Stimulated activated naive CD4-positive, alpha-beta T cell (primary cell): ENCODE measurements around the gene GPR179.

Experiments
- DNase-seq, 6 experiments: peaks; one replicate each; lab custom pipeline; 2025; lab: John Stamatoyannopoulos, UW

Gene GPR179

GRCh38 chr17:38343608-38344419, at the start of gene GPR179:
TSS of gene GPR179 (minus strand) at chr17:38343956. CDS start at chr17:38343789, 167 bp downstream.
- no peak for DNase-seq

GRCh38 chr17:38379448-38379847, 35.7 kb upstream of the GPR179 start:
- no peak for DNase-seq

GRCh38 chr17:38369124-38369886, 25.5 kb upstream of the GPR179 start:
- DNase-seq: no peak

GRCh38 chr17:38364741-38365140, 21.0 kb upstream of the GPR179 start:
- no peak for DNase-seq

DNA sequence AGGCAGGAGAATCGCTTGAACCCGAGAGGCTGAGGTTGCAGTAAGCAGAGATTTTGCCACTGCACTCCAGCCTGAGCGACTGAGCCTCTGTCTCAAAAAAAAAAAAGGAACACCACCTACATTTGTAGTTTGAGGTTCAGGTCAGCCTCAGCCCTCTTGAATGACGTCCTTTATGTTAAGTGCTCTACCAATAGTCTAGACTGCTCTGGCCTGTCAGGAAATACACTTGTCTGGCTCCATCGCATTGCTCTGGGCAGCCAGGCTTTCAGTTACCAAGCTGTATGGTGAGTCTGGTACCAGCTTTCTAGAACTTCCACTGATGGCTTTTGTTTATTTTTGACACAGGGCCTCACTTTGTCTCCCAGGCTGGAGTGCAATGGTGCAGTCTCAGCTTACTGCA, 19.3 kb upstream of the GPR179 start:
- no peak for DNase-seq

GRCh38 chr17:38361694-38362465, 18.1 kb upstream of the GPR179 start:
- no peak for DNase-seq

DNA sequence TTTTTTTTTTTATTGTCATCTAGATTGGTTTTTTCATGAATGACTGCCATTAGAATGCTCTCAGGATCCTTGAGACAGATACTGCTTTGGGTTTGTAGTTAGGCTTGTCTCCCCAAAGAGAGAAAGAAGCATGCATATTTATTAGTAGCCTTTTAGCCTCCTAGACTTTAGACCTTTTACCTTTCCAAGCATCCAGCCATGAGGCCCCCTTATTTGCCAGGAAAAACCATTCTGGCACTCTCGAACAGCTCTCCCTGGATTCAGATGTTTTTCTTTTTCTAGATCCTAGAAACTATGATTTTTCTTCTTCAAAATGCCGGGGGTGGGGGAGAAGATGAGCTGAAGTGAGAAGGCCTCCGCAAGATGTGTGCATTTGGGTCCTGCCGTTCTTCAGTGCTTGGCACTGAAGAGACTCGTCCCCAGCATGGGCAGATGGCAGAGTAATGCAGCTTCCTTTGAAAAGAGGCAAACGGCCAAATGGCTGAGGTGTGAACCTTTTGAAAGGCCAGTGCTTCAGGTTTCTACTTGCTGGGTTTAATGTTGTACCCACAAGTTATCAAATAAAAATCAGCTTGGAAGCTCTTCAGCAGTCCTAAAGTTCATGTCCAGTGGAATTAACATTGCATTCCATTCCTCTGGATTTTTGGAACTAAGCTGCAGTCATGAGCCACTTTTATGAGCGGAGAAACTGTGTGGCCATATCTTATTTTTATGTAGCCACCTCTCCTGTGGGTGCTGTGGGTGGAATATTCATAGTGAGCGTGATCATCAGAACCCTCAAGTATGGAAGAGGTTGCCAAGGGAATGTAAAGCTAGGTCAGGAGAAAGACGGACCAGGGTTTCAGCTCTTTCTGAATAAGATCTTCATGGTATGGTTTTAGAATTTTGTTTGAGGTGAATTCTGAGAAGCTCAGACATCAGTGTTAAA, 15.1 kb upstream of the GPR179 start:
- DNase-seq: no peak

DNA sequence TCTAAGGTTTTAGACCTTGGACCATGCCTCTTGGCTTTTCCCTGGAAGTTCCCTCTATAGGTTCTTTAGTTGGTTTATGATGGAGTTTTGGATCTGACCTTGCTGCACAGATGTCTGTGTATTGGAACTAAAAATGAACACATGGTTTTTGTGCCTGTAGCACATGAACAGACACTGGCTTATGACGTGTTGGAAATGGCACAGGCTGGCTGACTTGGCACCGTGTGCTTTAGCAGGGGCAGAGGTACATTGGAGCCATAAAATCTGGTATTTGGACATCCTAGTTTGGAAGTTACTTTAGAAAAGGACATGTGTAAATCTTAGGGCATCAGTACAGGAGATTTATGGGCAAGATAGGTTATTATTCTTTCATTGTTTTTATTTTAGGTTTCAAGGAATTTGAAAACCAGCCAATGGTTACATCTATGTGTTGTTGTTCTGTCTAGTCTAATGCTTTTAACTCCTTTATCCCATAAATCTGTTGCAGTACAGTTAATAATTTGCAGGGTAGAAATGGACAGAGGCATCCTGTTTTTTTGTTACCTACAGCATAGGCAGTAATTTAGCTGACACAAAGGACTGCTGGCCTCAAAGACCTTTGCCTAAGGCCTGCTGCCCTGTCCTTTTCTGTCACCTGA, 13.8 kb upstream of the GPR179 start:
- DNase-seq: no peak

GRCh38 chr17:38355251-38355650, 11.5 kb upstream of the GPR179 start:
- DNase-seq: no peak

- no peak for DNase-seq
These were observed 10.7 kb upstream of the GPR179 start for GRCh38 chr17:38354466-38354865.

DNA sequence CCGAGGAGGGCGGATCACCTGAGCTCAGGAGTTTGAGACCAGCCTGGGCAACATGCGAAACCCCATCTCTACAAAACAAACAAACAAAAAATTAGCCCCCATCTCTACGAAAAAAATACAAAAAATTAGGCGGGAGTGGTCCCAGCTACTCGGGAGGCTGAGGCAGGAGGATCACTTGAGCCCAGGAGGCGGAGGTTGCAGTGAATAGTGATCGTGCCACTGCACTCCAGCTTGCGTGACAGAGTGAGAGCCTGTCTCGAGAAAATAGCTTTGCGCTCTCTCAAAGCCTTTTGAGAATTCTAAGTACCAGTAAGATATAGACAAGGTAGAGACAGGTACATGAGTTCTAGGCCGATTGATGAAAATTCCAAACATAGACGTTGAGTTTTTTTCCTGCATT, 9.9 kb upstream of the GPR179 start:
- no peak for DNase-seq

DNA sequence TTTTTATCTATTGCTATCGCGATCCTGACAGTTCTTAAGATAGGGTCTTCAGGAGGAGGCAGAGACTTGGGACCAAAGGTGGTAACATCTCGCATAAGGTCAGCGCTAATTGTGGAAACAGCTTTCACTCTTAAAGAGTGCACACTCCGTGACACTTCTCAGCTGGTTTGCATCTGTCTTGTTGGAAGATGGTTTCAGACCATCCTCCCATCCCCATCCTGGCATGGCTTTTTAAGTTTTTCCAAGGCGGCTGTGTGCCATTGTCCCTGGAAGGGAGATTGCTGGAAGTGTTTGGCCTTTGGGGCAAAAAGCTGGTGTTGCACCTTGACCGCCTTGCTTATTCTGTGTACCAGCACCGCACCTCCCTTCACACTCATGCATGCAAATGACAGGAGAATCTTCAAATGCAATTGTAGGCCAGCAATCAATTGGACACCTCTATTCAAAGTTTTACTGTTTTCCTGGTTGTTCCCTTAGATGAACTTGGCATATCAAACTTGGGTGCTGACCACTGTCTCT, 9.4 kb upstream of the GPR179 start:
- DNase-seq: peak in 1 of 6 experiments; percentile 27

GRCh38 chr17:38352245-38353085, 8.7 kb upstream of the GPR179 start:
- DNase-seq: peak in 3 of 6 experiments; percentile 11 to 27 (median 18)

- peak; percentile 74 to 90 (median 86) for DNase-seq
These were observed 7.9 kb upstream of the GPR179 start, which contains the start of gene SOCS7 for GRCh38 chr17:38351412-38352222. TSS of gene SOCS7 (plus strand) at chr17:38351844. CDS start at chr17:38352053, 209 bp downstream.

DNA sequence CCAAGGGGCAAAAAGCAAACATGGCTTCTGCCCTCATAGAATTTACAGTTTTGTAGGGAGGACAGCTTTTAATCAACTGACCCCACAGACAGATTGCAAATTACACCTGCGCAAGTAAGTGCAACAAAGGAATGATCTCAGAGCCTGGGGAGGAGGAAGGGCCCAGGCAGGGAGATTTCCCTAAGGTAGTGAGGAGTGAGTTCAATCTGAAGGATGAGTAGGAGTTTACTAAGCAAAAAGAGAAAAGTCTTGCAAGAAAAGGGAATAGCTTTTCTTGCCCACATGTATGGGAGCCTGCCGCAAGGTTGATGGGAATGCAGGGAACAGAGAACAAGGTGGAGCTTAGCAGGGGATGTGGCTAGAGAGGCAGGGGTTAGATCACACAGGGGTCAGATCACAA, 6.3 kb upstream of the GPR179 start:
- no peak for DNase-seq

GRCh38 chr17:38349097-38349730, 5.5 kb upstream of the GPR179 start:
- DNase-seq: peak; percentile 62 to 80 (median 72)

DNA sequence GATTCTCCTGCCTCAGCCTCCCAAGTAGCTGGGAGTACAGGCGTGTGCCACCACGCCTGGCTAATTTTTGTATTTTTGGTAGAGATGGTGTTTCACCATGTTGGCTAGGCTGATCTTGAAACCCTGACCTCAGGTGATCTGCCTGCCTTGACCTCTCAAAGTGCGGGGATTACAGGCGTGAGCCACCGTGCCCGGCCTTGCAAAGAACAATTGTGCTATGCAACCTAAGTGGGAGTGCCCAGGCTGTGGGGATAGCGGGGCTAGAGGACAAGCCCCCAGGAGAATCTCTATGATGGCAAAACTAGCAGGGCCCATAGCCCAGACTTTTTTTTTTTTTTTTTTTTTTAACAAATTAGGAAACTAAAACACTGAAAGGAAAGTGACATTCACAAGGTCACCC, 2.0 kb upstream of the GPR179 start:
- DNase-seq: no peak

GRCh38 chr17:38344420-38344745, 627 bp upstream of the GPR179 start:
- DNase-seq: no peak
